Stimulated activated memory B cell treated with anti-CD40 and anti-IgM and Interleukin-4, amounts not matched to agents 10 μg/mL and 1 μg/mL and 100 μg/mL, for 72 hours (primary cell): ENCODE data around the gene LATS1.
"Not testable (repeated sequence)": the region's sequence is repeated elsewhere in the genome, so short reads cannot be mapped to it uniquely, and the experiment has no call there.

Experiments used
- ATAC-seq: fragments of 150-1000 bp; cut with Tn5 transposase; 2 replicates; pipeline ENCODE4 v1.10.0; 2021
- H3K27ac Mint-ChIP-seq: one replicate; pipeline ENCODE4 v1.8.0; 2022; ENCODE audit warnings: mild to moderate bottlenecking, mixed read lengths
- H3K27me3 Mint-ChIP-seq: one replicate; pipeline ENCODE4 v1.8.0; 2022; ENCODE audit warnings: mixed read lengths
- H3K36me3 Mint-ChIP-seq: one replicate; pipeline ENCODE4 v1.8.0; 2022; ENCODE audit warnings: mixed read lengths
- H3K4me1 Mint-ChIP-seq: one replicate; pipeline ENCODE4 v1.8.0; 2022; ENCODE audit warnings: mixed read lengths
- H3K4me3 Mint-ChIP-seq: one replicate; pipeline ENCODE4 v1.8.0; 2022; ENCODE audit warnings: mild to moderate bottlenecking, moderate library complexity, mixed read lengths
- H3K9me3 Mint-ChIP-seq: one replicate; pipeline ENCODE4 v1.8.0; 2022; ENCODE audit warnings: mixed read lengths

Gene LATS1

DNA sequence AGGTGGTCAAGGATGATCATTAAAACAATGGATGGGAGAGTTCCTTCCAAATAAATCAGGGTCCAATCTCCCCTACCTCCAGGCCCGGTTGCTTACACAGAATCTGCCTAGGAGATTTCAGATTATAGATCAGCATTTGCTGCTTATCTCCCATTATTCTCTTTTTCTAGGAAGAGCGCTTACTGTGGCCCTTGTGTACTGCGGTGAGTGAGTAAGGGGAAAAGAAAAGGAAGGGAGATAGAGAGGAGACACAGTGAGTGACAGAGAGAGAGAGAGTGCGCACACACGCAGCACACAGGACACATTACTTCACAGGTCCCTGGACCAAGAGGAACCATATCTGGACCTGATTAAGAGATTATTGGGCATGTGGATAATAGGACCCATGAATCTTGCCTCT lies 6.2 kb downstream of the LATS1 start:
- Mint-ChIP-seq H3K4me1 (peaks cover 52% of the 10 kb centered on the region), H3K9me3 (no peaks in the 10 kb centered on the region), H3K27me3 (no peaks in the 10 kb centered on the region), H3K4me3 (no peak overlapping the region), H3K36me3 (peaks cover 14% of the 10 kb centered on the region), H3K27ac (no peak overlapping the region)
- no peak for ATAC-seq

DNA sequence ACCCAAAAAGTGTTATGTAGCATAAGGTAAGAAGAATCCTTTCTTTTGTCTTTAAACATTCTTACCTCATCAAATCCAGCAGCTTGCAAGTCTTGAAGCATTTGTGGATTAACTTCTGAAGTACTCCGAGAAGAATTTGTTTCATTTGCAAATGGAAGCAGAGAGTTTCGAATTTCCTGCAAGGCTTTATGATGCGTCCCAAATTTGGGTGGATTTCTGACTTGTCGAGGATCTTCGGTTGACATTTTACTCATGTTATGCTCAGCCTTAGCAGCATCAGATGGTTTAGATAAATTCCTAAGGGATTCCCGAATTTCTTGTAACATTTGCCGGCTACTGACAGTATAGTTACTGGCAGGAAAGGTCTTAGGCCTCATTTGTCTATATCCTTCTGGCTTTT lies 16.2 kb downstream of the LATS1 start:
- H3K36me3 Mint-ChIP-seq = peaks cover 12% of the 10 kb centered on the region
- H3K9me3 Mint-ChIP-seq = no peaks in the 10 kb centered on the region
- ATAC-seq = no peak
- no peak overlapping the region for H3K27ac Mint-ChIP-seq
- no peaks in the 10 kb centered on the region for H3K27me3 Mint-ChIP-seq
- peaks cover 21% of the 10 kb centered on the region for H3K4me1 Mint-ChIP-seq
- H3K4me3 Mint-ChIP-seq = no peak overlapping the region

DNA sequence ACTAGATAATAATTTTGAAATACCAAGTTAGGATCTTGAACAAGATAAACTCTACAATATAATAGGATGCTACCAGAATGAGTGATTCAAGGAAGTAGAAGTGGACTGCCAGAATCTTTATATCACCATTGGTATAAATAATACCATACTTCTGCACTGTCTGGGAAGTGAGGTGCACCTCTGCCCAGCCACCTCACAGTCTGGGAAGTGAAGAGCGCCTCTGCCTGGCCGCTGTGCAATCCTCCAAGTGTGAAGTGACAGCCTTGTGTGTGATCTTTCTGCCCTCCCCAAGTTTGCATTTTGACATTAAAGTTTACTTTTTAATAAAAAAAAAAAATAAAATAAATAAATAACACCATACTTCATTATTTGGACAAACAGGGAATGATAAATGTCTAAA lies 18.8 kb downstream of the LATS1 start:
- H3K36me3 Mint-ChIP-seq = peaks cover 6% of the 10 kb centered on the region
- H3K4me3 Mint-ChIP-seq = no peak overlapping the region
- H3K4me1 Mint-ChIP-seq = no peaks in the 10 kb centered on the region
- H3K27me3 Mint-ChIP-seq = no peaks in the 10 kb centered on the region
- no peak for ATAC-seq
- H3K27ac Mint-ChIP-seq = no peak overlapping the region
- H3K9me3 Mint-ChIP-seq = no peaks in the 10 kb centered on the region

DNA sequence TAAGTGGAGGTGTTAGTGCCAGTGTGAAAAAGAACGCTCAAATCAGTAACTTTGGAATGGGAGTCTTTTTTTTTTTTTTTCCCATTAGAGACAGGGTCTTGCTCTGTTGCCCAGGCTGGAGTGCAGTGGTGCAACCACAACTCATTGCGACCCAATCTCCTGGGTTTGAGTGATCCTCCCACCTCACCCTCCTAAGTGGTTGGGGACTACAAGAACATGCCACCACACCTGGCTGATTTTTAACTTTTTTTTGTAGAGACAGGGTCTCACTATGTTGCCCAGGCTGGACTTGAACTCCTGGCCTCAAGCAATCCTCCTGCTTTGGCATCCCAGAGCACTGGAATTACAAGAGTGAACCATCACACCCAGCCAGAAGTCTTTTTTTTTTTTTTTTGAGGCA lies 19.7 kb downstream of the LATS1 start:
- H3K9me3 Mint-ChIP-seq = no peaks in the 10 kb centered on the region
- no peak overlapping the region for H3K4me3 Mint-ChIP-seq
- no peaks in the 10 kb centered on the region for H3K27me3 Mint-ChIP-seq
- H3K27ac Mint-ChIP-seq = no peak overlapping the region
- no peak for ATAC-seq
- peaks cover 6% of the 10 kb centered on the region for H3K36me3 Mint-ChIP-seq
- no peaks in the 10 kb centered on the region for H3K4me1 Mint-ChIP-seq

DNA sequence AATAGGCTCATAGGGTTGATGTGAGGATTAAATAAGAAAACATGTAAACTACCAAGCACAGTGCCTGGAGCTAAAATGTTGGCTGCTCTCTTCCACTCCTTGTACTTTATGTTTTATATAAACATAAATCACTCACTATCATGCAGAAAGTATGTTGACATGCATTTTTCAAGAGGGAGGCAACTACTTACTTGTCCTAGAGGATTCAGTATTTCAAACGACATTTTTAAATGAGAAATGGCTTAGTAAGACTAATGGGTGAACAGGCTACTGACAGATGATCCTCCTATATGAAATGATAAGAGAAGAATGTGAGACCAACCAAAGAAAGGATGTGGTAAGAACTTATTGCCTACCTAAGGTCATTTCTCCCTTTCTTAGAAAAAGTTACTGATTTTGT lies 21.0 kb downstream of the LATS1 start:
- Mint-ChIP-seq H3K4me1 (peaks cover 3% of the 10 kb centered on the region), H3K4me3 (no peak overlapping the region), H3K27ac (no peak overlapping the region), H3K27me3 (no peaks in the 10 kb centered on the region), H3K9me3 (no peaks in the 10 kb centered on the region), H3K36me3 (peaks cover 14% of the 10 kb centered on the region)
- no peak for ATAC-seq

DNA sequence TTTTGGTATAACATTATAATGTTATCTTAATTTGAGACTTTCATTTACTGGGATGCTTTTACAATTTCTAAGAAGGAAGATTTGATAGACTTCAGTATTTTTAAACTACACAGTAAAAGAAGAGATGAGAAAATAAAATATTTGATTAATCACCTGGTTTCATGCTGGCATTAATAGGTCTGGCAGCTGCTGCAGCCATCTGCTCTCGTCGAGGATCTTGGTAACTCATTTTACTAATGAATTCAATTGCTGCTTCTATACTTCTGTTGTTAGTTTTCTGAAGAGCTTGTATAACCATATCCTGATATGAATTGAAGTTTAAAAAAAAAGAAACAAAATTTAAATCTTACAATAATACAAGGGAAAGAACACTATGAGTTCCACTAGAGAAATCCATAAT lies 23.0 kb downstream of the LATS1 start:
- Mint-ChIP-seq H3K4me1 (peaks cover 8% of the 10 kb centered on the region), H3K9me3 (no peaks in the 10 kb centered on the region), H3K27ac (no peak overlapping the region), H3K36me3 (peaks cover 20% of the 10 kb centered on the region), H3K4me3 (no peak overlapping the region), H3K27me3 (no peaks in the 10 kb centered on the region)
- ATAC-seq = no peak

DNA sequence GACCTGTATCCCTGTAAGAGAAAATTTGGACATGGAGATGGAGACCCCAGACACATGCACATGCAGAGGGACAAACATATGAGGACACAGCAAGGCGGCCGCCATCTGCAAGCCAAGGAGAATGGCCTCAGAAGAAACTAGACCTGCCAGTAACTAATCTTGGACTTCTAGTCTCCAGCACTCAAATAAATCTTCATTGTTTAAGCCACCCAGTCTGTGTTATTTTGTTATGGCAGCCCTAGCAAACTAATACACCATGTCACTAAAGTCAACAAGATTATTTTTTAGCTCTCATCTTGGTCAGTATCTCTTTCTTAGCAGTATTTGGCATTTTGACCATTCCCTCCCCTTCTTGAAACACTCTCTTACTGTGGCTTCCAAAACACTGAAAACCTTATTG lies 26.7 kb downstream of the LATS1 start:
- Mint-ChIP-seq H3K27me3 (no peaks in the 10 kb centered on the region), H3K9me3 (no peaks in the 10 kb centered on the region), H3K4me1 (peaks cover 24% of the 10 kb centered on the region), H3K36me3 (peaks cover 44% of the 10 kb centered on the region), H3K4me3 (no peak overlapping the region), H3K27ac (no peak overlapping the region)
- no peak for ATAC-seq

DNA sequence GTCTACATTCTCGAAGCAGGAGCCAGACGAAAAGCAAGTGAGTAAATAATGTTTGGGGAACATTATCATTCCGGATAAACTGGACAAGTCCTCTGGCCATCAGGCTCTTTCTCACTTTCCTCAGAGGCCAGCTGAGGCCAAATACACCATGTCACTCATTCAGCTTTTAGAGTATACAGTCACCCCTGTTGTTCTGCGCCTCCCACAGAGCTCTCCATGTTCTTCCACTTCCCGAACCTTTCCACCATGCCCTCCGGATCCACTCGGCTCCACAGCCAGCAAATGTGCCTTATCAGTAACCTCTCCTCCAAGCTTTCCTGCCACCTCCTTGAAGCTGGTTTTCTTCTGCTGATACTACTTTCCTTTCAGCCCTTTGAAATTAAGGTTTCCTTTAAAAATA lies 31.7 kb downstream of the LATS1 start:
- no peak overlapping the region for H3K4me3 Mint-ChIP-seq
- H3K36me3 Mint-ChIP-seq = peaks cover 49% of the 10 kb centered on the region
- peak overlapping the region; percentile 20 for H3K27ac Mint-ChIP-seq
- H3K9me3 Mint-ChIP-seq = no peaks in the 10 kb centered on the region
- peaks cover 23% of the 10 kb centered on the region for H3K4me1 Mint-ChIP-seq
- no peaks in the 10 kb centered on the region for H3K27me3 Mint-ChIP-seq
- no peak for ATAC-seq

DNA sequence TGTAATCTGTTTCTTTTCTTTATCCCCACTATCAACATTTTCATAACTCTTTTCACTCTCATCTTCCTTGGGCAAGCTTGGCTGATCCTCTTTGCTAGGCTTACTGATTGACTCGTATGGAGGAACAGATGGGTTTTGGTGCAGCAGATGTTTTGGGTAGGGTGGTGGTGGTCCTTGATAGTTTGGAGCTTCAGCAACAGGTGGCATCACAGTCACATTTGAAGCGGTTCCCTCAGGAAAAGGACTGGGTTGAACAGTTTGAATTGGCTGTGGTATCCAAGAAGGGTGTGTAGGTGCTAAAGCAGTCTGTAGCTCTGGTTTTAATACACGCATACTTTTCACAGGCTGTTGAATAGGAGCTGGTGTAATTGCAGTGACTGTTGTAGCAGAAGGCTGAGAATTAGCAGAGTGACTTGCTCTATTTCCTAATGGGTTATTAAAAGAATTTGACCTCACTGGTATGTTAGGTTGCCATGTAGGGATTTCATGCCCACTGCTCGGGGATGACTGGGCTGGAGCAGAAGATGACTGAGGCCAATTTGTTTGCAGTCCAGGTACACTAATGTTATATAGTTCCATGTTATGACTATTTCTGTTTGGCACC lies 34.5 kb downstream of the LATS1 start:
- Mint-ChIP-seq H3K9me3 (no peaks in the 10 kb centered on the region), H3K4me3 (no peak overlapping the region), H3K27ac (no peak overlapping the region), H3K36me3 (peaks cover 33% of the 10 kb centered on the region), H3K27me3 (no peaks in the 10 kb centered on the region), H3K4me1 (peaks cover 30% of the 10 kb centered on the region)
- no peak for ATAC-seq

DNA sequence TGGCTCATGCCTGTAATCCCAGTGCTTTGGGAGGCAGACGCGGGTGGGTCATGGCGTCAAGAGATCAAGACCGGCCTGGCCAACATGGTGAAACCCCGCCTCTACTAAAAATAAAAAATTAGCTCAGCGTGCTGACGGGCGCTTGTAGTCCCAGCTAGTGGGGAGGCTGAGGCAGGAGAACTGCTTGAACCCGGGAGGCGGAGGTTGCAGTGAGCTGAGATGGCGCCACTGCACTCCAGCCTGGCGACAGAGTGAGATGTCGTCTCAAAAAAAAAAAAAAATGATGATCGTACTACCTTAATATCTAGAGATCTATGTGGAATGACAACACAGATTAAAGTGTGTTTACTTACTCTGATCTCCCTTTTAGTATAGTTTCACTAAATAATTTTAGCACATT lies 36.1 kb downstream of the LATS1 start:
- H3K4me3 Mint-ChIP-seq, H3K9me3 Mint-ChIP-seq, ATAC-seq, H3K27ac Mint-ChIP-seq, H3K27me3 Mint-ChIP-seq: not testable (repeated sequence)
- Mint-ChIP-seq H3K36me3 (peaks cover 34% of the 10 kb centered on the region), H3K4me1 (peaks cover 20% of the 10 kb centered on the region)

DNA sequence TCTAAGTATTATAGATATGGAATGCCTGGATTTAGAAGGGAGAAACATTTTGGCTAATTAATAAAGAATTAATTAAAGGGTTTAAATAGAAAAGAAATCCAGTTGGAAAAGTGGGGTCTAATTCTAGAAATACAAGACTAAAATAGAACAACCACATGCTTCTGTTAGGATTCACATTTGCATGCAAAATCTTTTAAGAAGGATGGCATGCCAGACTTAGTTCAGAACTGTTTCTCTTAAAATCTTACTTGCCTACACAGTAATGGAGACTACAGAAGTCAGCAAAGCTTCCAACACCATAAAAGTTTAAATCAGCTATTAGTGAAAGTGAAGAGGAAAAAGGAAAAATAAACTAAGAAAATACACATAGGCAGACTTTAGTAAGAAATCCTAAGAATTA lies 36.7 kb downstream of the LATS1 start:
- Mint-ChIP-seq H3K4me3 (no peak overlapping the region), H3K9me3 (no peaks in the 10 kb centered on the region), H3K36me3 (peaks cover 32% of the 10 kb centered on the region), H3K27ac (no peak overlapping the region), H3K27me3 (no peaks in the 10 kb centered on the region), H3K4me1 (peaks cover 14% of the 10 kb centered on the region)
- no peak for ATAC-seq

DNA sequence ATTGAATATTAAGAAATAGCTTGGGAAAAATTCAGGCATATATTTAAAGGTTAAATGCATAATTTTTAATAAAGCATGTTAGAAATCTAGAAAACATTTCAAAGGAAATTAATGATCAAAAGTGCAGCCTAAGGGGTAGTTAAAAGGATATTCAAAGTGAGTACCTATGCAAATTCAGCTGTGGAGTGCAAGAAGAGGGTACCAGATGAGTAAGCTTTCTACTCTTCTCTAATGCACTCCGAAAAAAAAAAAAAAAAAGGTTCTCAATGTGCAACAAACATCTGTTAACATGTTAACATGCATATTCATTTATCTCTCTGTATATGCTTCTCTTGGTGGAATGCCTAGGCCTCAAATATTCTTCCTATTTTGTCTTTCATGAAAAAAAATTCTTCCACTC lies 37.4 kb downstream of the LATS1 start:
- Mint-ChIP-seq H3K27ac (no peak overlapping the region), H3K4me3 (no peak overlapping the region), H3K9me3 (no peaks in the 10 kb centered on the region), H3K27me3 (no peaks in the 10 kb centered on the region), H3K4me1 (peaks cover 12% of the 10 kb centered on the region), H3K36me3 (peaks cover 29% of the 10 kb centered on the region)
- no peak for ATAC-seq

DNA sequence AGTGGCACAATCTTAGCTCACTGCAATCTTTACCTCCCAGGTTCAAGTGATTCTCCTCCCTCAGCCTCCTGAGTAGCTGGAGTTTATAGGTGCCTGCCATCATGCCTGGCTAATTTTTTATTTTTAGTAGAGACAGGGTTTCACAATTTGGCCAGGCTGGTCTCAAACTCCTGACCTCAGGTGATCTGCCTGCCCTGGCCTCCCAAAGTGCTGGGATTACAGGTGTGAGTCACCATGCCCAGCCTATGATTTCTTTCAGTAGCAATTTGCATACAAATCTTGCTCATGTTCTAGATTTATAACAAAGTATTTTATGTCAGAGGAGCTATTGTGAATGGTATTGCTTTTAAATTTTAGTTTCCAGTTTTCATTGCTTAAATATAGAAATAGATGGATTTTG lies 45.6 kb downstream of the LATS1 start:
- H3K4me3 Mint-ChIP-seq, H3K9me3 Mint-ChIP-seq, H3K4me1 Mint-ChIP-seq, ATAC-seq, H3K27me3 Mint-ChIP-seq: not testable (repeated sequence)
- peaks cover 58% of the 10 kb centered on the region for H3K36me3 Mint-ChIP-seq
- peak overlapping the region; percentile 42 for H3K27ac Mint-ChIP-seq

DNA sequence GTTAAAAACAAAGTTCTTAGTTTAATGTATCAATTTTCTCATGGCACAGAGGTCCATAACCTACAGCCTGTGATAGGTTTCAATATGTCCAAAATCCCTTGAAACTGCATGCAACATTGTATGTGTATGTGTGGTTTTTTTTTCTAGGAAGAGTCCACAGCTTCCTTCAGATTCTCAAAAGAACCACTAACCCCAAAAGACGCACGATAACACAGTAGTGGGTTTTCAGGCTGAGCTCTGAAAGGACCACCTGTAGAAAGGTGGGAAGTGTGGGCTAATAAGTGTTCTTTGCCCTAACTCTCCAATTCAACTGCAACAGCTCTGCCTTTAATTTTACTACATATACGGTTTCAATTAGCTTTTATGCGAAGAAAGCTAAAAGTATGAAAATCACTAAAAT lies 57.9 kb downstream of the LATS1 start:
- H3K4me3 Mint-ChIP-seq = no peak overlapping the region
- peaks cover 40% of the 10 kb centered on the region for H3K36me3 Mint-ChIP-seq
- H3K9me3 Mint-ChIP-seq = no peaks in the 10 kb centered on the region
- no peaks in the 10 kb centered on the region for H3K4me1 Mint-ChIP-seq
- no peaks in the 10 kb centered on the region for H3K27me3 Mint-ChIP-seq
- no peak for ATAC-seq
- H3K27ac Mint-ChIP-seq = no peak overlapping the region

DNA sequence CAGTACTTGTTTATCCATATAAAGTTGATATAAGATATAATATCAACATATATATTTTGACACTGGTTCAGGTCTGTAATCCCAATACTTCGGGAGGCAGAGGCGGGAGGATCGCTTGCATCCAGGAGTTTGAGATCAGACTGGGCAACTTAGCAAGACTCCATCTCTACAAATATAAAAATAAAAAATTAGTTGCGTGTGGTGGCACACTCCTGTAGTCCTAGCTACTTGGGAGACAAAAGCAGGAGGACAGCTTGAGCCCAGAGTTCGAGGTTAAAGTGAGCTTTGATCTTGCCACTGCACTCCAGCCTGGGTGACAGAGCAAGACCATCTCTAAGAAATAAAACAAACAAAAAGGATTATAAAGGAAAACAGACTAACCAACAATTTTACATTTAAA lies 60.5 kb downstream of the LATS1 start:
- no peak overlapping the region for H3K27ac Mint-ChIP-seq
- no peak overlapping the region for H3K4me3 Mint-ChIP-seq
- ATAC-seq = no peak
- H3K27me3 Mint-ChIP-seq = no peaks in the 10 kb centered on the region
- H3K4me1 Mint-ChIP-seq = no peaks in the 10 kb centered on the region
- peaks cover 22% of the 10 kb centered on the region for H3K36me3 Mint-ChIP-seq
- no peaks in the 10 kb centered on the region for H3K9me3 Mint-ChIP-seq

DNA sequence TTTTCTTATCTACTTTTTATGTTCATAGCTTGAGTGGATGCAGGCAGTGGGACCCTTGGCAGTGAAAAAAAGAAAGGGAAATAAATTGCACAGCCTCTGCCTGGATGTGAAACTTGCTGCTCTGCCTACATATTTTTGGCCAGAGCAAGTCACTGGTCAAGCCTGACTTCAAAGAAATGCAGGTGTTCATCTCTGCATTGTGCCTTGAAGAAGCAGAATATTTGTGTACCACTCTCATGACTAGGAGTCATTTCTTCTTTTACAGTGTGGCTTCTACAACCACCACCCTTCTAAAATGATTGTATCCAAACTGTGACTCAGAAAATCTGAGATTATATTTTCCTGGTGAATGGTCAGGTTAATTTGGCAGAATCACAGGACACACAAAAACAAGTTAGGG lies 66.8 kb downstream of the LATS1 start:
- no peak overlapping the region for H3K27ac Mint-ChIP-seq
- no peak overlapping the region for H3K4me3 Mint-ChIP-seq
- H3K27me3 Mint-ChIP-seq = no peaks in the 10 kb centered on the region
- no peak for ATAC-seq
- H3K9me3 Mint-ChIP-seq = no peaks in the 10 kb centered on the region
- peaks cover 9% of the 10 kb centered on the region for H3K4me1 Mint-ChIP-seq
- no peaks in the 10 kb centered on the region for H3K36me3 Mint-ChIP-seq
